Skin of body (tissue), 2 donors: Measurements from ENCODE around the gene CRTC3. TPM values are rescaled to one million over a fixed set of nuclear protein-coding genes. Genes with fewer than 3 reads are reported as not detected.
"Not testable (repeated sequence)": the region's sequence is repeated elsewhere in the genome, so short reads cannot be mapped to it uniquely, and the experiment has no call there.

ENCODE experiments used
- DNase-seq: peaks from one replicate; lab custom pipeline; 2025; lab: John Stamatoyannopoulos, UW
- total RNA-seq: library from RNA; depleted of rRNA; stranded (reverse); fragments of >200 nt; gene quantifications from one replicate; pipeline ENCODE4 v1.2.3, GENCODE V29; 2014

Gene CRTC3
- total RNA-seq, 1 donor from 2014 or later, result 31.2 TPM

DNA sequence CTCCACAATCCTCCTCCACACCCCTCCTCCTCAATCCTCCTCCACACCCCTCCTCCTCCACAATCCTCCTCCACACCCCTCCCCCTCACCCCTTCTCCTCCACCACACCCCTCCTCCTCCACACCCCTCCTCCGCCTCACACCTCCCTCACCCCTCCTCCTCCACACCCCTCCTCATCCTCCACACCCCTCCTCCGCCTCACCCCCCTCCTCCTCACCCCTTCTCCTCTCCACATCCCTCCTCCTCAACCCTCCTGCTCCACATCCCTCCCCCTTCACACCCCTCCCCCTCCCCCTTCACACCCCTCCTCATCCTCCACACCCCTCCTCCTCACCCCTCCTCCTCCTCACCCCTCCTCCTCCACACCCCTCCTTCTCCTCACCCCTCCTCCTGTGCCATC is 117.6 kb downstream of the CRTC3 start:
- DNase-seq, result no peak

DNA sequence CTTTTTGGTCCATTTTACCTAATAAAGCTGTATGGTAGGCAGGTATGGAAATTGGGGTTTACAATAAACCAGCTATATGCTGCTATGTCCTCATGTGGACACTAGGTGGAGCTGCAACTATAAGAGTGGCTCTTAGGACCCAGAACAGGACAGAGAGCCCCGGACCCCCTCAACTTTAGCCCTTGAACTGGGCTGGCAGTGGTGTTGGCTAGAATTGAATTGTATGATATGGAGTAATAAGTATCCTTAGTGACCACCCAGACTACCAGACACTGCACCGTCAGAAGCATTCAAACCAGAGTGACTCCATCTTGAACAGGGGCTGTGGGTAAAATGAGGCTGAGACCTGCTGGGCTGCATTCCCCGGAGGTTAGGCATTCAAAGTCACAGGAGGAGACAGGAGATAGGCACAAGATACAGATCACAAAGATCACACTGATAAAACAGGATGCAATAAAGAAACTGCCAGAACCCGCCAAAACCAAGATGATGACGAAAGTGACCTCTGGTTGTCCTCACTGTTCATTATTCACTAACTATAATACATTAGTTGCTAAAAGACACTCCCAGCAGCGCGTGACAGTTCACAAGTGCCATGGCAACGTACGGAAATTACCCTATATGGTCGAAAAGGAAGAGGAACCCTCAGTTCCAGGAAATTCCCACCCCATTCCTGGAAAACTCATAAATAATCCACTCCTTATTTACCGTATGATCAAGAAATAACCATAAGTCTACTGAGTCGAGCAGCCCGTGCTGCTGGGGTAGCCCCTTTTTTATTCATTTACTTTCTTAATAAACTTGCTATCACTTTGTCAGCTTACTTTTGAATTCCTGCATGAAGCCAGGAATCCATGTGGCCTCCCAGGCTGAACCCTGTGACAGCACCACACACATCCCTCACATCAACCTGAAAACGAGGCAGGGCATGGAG is 118.7 kb downstream of the CRTC3 start:
- peak; percentile 70 for DNase-seq

DNA sequence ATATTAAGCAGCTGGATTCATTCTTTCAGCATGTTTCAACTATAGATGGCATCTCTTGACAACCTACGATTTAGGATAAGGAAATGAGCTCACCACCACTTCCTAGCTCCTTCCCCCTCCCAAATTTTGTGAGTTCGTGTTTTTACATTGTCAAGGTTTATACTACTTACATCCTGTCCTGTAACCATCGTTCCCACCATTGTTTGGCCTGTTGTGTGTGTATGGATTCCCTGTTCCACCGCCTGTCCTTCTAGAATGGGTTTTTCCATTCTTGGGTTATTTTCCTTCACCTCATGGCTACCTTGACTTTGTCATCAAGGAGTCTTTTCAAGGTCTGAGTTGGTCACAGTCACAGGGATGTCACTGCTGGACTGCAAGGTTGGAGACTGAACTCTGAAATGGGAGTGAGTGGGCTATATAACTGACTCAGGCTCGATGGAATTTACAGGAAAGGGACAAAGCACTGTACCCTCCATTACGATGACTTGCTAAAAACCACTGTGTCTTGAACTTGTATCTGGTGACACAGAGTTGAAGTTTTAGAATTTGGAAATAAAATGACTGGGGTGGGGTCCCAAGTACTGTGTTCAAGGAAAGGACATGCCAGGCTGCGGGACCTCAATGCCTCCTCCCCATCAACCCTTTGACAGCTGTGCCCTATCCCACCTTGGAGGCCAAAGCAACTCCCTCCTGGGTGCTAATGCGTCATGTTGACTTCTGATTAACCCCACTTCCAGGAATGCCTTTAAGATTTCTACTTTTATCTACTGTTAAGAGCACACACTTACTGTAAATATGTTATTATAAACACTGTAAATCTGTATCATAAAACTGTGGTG is 120.6 kb downstream of the CRTC3 start:
- DNase-seq, result no peak

DNA sequence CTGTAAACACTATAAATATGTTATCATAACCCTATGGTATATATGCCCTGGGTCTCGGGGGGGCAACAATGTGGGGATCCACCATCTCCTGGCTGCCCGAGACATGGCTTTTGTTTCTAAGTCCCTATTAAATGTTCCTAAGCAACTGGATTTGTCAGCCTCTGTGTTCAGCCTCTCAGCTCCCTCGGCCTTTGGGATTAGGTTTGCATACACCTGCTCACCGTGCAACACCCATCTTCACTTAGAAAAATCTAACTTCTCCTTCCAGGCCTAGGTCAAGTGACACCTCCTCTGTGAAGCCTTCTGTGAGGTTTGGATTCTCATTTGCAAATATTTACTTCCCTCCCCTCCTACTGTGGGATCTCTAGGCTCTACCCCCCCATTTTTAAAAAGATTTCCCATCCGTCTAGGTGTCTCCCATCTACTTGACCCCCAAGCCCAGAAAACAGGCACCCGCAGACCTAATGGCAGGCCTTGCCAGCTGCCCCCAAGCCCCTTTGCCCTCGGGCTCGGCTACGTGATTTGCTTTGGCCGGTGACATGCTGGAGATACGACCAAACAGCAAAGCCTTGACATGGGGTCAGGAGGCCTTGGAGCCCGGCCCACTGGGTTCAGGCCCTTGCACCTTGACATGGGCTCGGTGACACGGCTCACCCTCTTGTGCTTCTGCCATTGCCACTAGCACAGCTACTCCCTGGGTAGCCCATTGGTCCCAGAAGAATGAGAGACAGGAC is 121.4 kb downstream of the CRTC3 start:
- DNase-seq, result no peak

DNA sequence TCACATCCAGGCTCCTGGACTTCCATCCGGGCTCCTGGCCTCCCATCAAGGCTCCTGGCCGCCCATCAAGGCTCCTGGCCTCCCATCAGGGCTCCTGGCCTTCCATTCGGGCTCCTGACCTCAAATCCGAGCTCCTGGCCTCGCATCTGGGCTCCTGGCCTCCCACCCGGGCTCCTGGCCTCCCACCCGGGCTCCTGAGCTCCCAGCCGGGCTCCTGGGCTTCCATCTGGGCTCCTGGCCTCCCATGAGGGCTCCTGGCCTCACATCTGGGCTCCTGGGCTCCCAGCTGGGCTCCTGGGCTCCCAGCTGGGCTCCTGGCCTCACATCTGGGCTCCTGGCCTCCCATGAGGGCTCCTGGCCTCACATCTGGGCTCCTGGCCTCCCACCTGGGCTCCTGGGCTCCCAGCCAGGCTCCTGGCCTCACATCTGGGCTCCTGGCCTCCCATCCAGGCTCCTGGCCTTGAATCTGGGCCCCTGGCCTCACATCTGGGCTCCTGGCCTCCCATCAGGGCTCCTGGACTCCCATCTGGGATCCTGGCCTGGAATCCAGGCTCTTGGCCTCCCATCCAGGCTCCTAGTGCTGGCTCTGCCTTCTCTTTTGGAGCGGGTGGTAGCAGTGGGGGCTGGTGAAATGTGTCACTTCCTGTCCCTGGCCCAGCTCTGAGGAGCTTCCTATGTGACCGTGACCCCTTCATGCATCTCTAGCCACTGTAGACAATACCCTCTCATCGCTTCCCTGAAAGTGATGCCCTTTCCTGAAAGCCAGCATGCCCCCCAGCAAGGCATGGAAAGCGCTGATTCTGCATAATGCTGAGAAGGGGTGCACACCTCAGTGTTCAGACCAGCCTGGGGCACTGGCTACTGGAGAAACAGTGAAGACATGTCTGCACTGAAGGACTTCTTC is 124.8 kb downstream of the CRTC3 start:
- no peak for DNase-seq

DNA sequence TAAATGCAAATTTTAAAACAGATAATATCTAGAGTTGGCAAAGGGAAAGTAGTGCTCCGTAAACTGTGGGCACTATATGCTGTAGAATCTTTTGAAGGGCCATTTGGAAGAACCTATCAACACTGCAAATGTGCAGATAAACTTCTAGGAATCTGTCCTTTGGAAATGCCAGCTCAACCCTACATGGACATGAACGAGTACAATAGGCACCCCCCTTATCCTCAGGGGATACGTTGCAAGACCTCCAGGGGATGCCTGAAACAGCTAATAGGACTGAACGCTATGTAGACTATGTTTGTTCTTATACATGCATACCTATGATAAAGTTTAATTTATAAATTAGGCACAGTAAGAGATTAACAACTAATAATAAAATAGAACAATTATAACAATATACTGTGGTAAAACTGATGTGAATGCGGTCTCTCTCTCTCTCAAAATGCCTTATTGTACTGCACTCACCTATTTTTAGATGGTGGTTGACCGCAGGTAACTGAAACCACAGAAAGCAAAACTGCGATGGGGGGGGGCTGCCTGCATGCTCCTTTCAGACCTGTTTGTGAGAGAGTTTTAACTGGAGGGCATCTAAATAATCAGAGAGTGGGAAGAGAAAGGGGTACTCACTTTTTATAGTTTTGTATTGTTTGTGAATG is 127.9 kb downstream of the CRTC3 start:
- not testable (repeated sequence) for DNase-seq

DNA sequence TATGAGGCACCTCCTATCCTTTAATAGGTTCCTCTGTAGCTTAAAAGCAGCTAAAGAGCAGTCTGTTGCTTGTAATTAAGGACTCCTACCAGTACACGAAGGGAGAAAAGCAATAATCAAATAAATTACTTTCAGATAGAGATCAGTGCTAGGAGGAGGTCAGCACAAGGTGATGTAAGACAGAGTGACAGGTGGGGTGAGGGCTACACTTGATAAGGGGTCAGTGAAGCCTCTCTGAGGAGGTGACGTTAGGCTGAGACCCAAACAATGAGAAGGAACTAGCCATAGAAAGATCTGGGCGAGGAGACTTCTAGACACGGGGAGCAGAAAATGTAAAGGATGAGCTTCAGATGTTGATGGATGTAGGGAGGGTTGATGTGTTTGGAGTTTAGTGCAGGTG is 129.8 kb downstream of the CRTC3 start:
- DNase-seq, result no peak

DNA sequence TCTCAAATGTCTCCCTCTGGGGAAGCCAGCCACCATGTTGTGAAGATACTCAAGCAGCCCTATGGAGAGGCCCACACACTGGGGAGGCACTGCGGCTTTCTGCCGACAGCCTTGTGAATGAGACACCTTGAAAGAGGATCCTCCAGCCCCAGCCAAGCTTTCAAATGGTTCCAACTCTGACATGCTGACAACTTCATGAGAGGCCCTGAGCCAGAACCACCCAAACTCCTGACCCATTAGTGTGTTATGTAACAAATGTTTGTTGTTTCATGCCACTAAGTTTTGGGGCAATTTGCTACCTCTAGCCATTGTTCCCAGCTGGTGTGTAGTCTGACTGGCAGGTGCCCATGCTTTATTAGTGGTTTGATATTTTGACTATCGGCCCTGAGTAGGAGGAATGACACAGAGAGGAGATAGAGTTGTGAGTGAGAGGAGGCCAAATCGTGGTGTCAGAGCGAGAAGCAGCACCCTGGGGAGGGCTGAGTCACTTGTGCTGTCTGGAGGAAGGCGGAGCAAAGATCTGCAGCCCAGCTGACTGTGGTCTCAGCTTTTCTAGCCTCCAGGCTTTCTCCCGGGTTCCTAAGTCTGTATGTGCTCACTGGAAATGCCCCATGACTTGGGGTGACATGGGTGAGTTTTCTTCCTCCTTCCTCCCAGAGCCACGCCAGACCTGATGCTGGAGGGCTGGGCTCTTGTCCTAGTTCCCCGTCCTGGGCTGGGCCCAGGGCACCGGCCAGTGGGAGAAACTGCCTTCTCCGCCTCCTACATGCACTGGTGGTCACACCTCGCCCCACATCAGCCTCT is 130.7 kb downstream of the CRTC3 start:
- DNase-seq, result peak; percentile 40

DNA sequence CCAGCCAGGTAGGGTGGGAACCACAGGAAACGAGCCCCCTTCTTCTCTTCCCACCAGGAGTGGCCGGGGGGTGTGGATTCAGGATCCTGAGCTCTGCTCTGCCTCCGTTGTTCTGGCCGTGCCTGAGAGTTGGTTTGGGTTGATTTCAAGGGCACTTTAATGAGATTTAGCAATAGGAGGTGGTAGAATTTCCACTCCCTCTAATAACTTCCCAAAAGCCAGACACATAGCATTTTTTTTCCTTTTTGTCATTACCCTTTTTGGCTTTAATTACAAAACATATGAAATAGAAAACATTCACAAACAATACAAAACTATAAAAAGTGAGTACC is 131.2 kb downstream of the CRTC3 start:
- DNase-seq, result not testable (repeated sequence)

DNA sequence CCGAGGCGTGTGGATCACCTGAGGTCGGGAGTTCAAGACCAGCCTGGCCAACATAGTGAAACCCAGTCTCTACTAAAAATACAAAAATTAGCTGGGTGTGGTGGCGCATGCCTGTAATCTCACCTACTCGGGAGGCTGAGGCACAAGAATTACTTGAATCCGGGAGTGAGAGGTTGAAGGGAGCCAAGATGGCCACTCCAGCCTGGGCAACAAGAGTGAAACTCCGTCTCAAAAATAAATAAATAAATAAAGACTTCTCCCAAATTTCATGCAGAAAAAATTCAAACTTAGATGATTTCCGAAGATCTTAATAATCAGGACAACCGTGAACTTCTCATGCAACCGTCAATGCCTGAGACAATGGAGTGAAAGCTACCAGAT is 134.3 kb downstream of the CRTC3 start:
- not testable (repeated sequence) for DNase-seq

DNA sequence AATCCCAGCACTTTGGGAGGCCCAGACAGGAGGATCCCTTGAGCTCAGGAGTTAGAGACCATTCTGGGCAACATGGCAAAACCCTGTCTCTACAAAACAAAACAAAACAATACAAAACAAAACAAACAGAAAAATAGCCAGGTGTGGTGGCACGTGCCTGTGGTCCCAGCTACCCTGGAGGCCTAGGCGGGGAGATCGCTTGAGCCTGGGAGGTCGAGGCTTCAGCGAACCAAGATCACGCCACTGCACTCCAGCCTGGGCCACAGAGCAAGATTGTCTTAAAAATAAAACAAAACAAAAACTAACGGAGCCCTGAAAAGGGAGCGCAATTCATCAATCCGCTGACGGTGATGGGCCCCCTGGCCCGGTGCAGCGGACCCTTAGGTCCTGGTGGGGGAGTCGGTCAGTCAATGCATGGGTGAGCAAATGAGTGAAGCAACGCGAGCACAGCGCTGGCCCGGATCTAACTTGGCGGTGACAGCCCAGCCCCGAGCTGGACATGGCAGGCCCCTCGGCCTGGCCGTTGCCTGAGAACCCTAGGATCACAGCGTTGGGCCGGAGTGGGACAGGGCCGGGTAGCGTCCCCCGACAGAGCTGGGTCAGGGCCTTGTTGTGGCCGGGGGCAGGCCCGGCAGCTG is 135.0 kb downstream of the CRTC3 start:
- DNase-seq, result no peak

DNA sequence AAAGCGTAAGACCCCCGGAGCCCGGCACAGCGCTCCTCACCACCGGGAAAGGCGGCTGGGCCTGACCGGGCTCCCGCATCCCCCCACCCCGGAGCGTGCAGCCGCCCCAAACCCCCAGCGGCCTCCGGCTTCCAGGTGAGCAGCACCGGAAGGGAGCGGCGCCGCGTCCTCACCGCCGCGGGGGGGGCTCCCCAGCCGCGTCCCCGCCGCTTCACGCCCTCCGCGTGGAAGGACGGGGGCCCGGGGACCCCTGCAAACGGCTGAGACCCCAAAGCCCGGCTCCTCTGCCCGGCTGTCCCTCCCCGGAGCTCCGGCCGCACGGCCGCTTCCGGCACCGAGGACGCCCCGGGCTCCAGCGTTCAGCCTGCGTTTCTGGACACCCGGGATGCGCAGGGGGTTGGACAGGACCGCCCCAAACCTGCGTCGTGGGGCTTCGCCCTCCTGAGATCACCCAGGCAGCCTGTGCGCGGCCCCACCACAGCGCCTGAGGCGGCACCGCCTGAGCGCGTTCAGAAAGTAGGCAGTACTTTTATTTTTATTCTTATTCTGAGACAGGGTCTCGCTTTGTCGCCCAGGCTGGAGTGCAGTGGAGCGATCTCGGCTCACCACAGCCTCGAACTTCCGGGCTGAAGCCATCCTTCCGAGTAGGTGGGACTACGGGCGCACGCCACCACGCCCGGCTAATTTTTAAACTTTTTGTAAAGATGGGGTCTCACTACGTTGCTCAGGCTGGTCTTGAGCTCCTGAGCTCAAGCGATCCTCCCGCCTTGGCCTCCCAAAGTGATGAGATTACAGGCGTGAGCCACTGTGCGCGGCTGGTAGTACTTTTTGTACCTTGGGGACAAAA is 135.8 kb downstream of the CRTC3 start:
- no peak for DNase-seq

DNA sequence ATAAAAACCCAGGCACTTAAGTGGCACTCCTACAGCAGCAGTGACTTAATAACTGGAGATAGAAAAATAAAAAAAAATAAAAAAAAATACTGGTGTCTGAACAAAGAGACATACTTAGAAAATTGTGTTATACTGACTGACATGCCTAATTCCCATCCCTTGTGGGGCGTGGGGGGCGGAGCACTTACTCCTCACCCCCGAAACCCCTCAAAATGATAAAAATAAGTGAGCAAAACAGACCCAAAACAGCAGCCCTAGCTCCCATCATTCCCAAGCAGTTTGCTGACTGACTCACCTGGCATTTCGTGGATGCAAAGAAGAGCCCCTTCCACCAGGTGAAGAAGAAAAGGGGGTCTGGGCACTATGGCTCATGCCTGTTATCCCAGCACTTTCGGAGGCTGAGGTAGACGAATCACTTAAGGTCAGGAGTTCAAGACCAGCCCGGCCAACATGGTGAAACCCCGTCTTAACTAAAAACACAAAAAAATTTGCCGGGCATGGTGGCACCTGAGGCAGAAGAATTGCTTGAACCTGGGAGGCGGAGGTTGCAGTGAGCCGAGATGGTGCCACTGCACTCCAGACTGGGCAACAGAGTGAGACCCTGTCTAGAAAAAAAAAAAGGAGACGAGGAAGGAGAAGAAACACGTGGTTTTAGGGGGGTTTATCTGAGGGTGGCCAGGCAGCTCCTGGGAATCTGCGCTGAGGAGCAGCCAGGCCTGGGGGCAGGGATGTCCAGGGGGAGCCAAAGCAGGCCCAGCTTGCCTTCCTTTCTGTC is 136.6 kb downstream of the CRTC3 start:
- no peak for DNase-seq

DNA sequence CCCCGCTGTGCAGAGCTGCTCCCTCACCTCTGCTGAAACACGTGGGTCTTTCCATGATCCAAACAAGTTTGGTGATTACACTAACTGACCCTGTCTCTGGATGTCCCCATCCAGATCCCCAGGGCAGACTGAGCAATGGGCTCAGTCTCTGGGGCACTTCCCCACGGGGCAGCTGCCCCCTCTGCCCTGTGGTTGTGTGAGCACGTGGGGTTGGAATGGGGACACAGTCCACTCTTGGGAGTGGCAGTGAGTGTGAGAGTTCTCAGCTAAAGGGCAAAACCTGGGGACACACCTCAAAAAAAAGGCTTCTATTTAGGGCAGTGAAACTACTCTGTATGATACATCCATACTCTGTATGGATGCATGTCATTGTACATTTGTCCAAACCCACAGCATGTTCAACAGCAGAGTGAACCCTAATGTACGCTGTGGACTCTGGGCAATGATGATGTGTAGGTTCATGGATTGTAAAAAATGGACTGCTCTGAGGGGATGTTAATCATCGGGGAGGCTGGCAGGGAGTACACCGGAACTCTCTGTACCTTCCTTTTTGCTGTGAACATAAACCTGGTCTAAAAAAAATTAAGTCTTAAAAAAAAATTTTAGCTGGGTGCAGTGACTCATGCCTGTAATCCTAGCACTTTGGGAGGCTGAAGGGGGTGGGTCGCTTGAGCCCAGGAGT is 137.5 kb downstream of the CRTC3 start:
- DNase-seq, result no peak

DNA sequence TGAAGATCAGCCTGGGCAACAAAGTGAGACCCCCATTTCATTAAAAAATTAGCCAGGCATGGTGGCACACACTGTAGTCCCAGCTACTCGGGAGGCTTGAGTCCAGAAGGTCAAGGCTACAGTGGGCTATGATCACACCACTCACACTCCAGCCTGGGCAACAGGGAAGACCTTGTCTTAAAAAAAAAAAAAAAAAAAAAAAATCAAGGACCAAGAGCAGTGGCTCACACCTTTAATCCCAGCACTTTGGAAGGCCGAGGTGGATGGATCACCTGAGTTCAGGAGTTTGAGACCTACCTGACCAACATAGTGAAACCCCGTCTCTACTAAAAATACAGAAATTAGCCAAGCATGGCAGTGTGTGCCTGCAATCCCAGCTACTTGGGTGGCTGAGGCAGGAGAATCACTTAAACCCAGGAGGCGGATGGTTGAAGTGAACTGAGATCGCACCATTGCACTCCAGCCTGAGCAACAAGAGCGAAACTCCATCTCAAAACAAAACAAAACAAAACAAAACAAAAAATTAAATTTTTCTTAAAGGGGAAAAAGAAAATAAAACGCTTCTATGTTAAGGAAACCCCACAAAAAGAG is 138.1 kb downstream of the CRTC3 start:
- not testable (repeated sequence) for DNase-seq

DNA sequence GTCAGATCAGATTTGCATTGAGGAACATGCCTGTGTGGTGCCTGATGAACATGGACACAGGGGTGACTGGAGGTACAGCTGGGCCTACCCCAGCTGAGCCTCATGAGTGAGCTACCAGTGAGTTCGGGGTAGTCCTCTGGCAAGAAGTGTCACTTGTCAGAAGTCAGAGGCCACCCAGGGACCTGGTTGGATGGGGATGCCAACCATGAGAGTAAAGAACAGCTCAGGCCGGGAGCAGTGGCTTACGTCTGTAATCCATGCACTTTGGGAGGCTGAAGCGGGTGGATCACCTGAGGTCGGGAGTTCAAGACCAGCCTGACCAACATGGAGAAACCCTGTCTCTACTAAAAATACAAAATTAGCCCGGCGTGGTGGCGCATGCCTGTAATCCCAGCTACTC is 140.9 kb downstream of the CRTC3 start:
- DNase-seq, result not testable (repeated sequence)
